H1 (cell line): ENCODE data around the gene SLC1A2. TPM values are rescaled to one million over a fixed set of nuclear protein-coding genes. Genes with fewer than 3 reads are reported as not detected.
A peak's percentile ranks its signal among the peaks of the same experiment; 100 is the strongest.

Source experiments
- CTCF ChIA-PET: fragments of 300-600 bp; sonication (Branson Sonifier 250); formaldehyde crosslinking; loops from one replicate; lab custom pipeline; 2021; ENCODE audit not compliant: partially characterized antibody; lab: Charles Lee
- POLR2A ChIA-PET: fragments of 300-600 bp; sonication (Branson Sonifier 250); formaldehyde crosslinking; loops from one replicate; lab custom pipeline; 2021; ENCODE audit warnings: inconsistent platforms; ENCODE audit not compliant: partially characterized antibody; lab: Charles Lee
- DNase-seq, 2 experiments: peaks; one replicate each; pipeline versions ENCODE4 v3.0.0 to v3.0.0-alpha.2; 2010 to 2022; ENCODE audit warnings: low spot score in 2 of 2, low read depth in 1 of 2, mixed read lengths in 1 of 2
- FAIRE-seq: peaks from 2 replicates; lab custom pipeline; 2011; peaks lifted over from hg19 to GRCh38; lab: Jason Lieb, UNC
- H2AFZ ChIP-seq: 2 replicates; pipeline ENCODE4 v1.8.1; 2012; ENCODE audit warnings: low read length, inconsistent platforms
- H2AK5ac ChIP-seq: 2 replicates; pipeline ENCODE4 v1.6.1; 2013; ENCODE audit warnings: low read depth, low read length
- H2BK120ac ChIP-seq: replicated peaks from 2 replicates; pipeline ENCODE3; 2013; ENCODE audit warnings: low read depth, low read length, inconsistent platforms
- H2BK12ac ChIP-seq: 2 replicates; pipeline ENCODE4 v1.6.1; 2013; ENCODE audit warnings: low read depth, low read length
- H2BK15ac ChIP-seq: 2 replicates; pipeline ENCODE4 v1.6.1; 2013; ENCODE audit warnings: low read length
- H2BK20ac ChIP-seq: 2 replicates; pipeline ENCODE4 v1.6.1; 2013; ENCODE audit warnings: low read length
- H2BK5ac ChIP-seq: 2 replicates; pipeline ENCODE4 v1.6.1; 2013; ENCODE audit warnings: low read depth, low read length
- H3K14ac ChIP-seq: 2 replicates; pipeline ENCODE4 v1.6.1; 2013; ENCODE audit warnings: inconsistent platforms; ENCODE audit not compliant: insufficient read length
- H3K18ac ChIP-seq: 2 replicates; pipeline ENCODE4 v1.6.1; 2013; ENCODE audit warnings: low read length; ENCODE audit errors: extremely low read depth
- H3K23ac ChIP-seq: 2 replicates; pipeline ENCODE4 v1.6.1; 2013; ENCODE audit warnings: inconsistent platforms; ENCODE audit not compliant: insufficient read length
- H3K23me2 ChIP-seq: 2 replicates; pipeline ENCODE4 v1.6.1; 2013; ENCODE audit warnings: low read depth, low read length
- H3K27ac ChIP-seq: 2 replicates; pipeline ENCODE4 v1.6.1; 2011; ENCODE audit warnings: low read depth, low read length, inconsistent platforms
- H3K27me3 ChIP-seq, 4 experiments: replicated peaks in 1 of 4; 1 replicate in 1 of 4; 2 replicates in 3 of 4; pipeline versions ENCODE4 v1.6.1 to v1.8.1; 2011 to 2013; ENCODE audit warnings: low read length in 3 of 4, mild to moderate bottlenecking in 3 of 4, inconsistent platforms in 2 of 4, mixed read lengths in 2 of 4, moderate library complexity in 1 of 4; ENCODE audit not compliant: control insufficient read depth in 3 of 4, insufficient read depth in 3 of 4; ENCODE audit errors: extremely low read depth in 1 of 4
- H3K36me3 ChIP-seq, 4 experiments: 2 replicates each; pipeline versions ENCODE4 v1.6.1 to v1.8.1; 2011 to 2013; ENCODE audit warnings: mild to moderate bottlenecking in 4 of 4, low read length in 3 of 4, moderate library complexity in 2 of 4, control low read depth in 1 of 4, inconsistent platforms in 1 of 4; ENCODE audit not compliant: insufficient read depth in 4 of 4, control insufficient read depth in 2 of 4
- H3K4ac ChIP-seq: replicated peaks from 2 replicates; pipeline ENCODE3; 2013; ENCODE audit warnings: low read length, low read depth, mixed read lengths, inconsistent platforms; ENCODE audit not compliant: insufficient read length
- H3K4me1 ChIP-seq, 4 experiments: replicated peaks in 1 of 4; 1 replicate in 1 of 4; 2 replicates in 3 of 4; pipeline versions ENCODE4 v1.6.1 to v1.8.1; 2011 to 2013; ENCODE audit warnings: low read length in 3 of 4, inconsistent platforms in 2 of 4, mixed read lengths in 1 of 4; ENCODE audit not compliant: insufficient read depth in 4 of 4, control insufficient read depth in 3 of 4
- H3K4me2 ChIP-seq, 2 experiments: 2 replicates each; pipeline versions ENCODE4 v1.6.1 to v1.8.1; 2011 to 2013; ENCODE audit warnings: low read depth in 2 of 2, low read length in 2 of 2, control low read depth in 1 of 2, inconsistent platforms in 1 of 2, mild to moderate bottlenecking in 1 of 2; ENCODE audit not compliant: insufficient read depth in 1 of 2
- H3K4me3 ChIP-seq, 4 experiments: fragments of 200-600, 300-600 bp in 1 of 4; sonication (generic), shearing (Covaris generic), sonication (Bioruptor Twin) in 1 of 4; 2 replicates each; pipeline versions ENCODE4 v1.5.1 to v1.8.1; 2011 to 2016; ENCODE audit warnings: low read length in 4 of 4, low read depth in 3 of 4, control low read depth in 2 of 4, inconsistent platforms in 2 of 4, mild to moderate bottlenecking in 2 of 4, mixed read lengths in 1 of 4, moderate library complexity in 1 of 4; ENCODE audit not compliant: insufficient read depth in 2 of 4; ENCODE audit errors: extremely low read depth in 1 of 4
- H3K56ac ChIP-seq: replicated peaks from 2 replicates; pipeline ENCODE3; 2013; ENCODE audit warnings: low read depth, mild to moderate bottlenecking, mixed read lengths, low read length, inconsistent platforms; ENCODE audit not compliant: insufficient read length
- H3K79me1 ChIP-seq: 2 replicates; pipeline ENCODE4 v1.6.1; 2013; ENCODE audit warnings: low read depth, low read length, control low read depth
- H3K79me2 ChIP-seq, 2 experiments: 2 replicates each; pipeline versions ENCODE4 v1.6.1 to v1.8.1; 2012 to 2013; ENCODE audit warnings: low read length in 2 of 2, mild to moderate bottlenecking in 2 of 2, inconsistent platforms in 1 of 2; ENCODE audit not compliant: insufficient read depth in 2 of 2, control insufficient read depth in 1 of 2
- H3K9ac ChIP-seq, 4 experiments: replicated peaks in 1 of 4; 1 replicate in 1 of 4; 2 replicates in 3 of 4; pipeline versions ENCODE4 v1.6.1 to v1.8.1; 2011 to 2013; ENCODE audit warnings: low read depth in 3 of 4, low read length in 3 of 4, control low read depth in 2 of 4, mild to moderate bottlenecking in 2 of 4, moderate library complexity in 2 of 4, inconsistent platforms in 1 of 4; ENCODE audit errors: extremely low read depth in 1 of 4
- H3K9me3 ChIP-seq, 2 experiments: 2 replicates each; pipeline versions ENCODE4 v1.6.1 to v1.8.1; 2012 to 2013; ENCODE audit warnings: mild to moderate bottlenecking in 2 of 2, moderate library complexity in 2 of 2, control low read depth in 1 of 2, inconsistent platforms in 1 of 2, low read depth in 1 of 2, low read length in 1 of 2, mixed read lengths in 1 of 2; ENCODE audit not compliant: insufficient read depth in 2 of 2
- H4K20me1 ChIP-seq, 2 experiments: replicated peaks in 1 of 2; 2 replicates each; pipeline versions ENCODE3 to v1.8.1; 2011 to 2013; ENCODE audit warnings: inconsistent platforms in 2 of 2, low read length in 2 of 2, mild to moderate bottlenecking in 1 of 2; ENCODE audit not compliant: insufficient read depth in 2 of 2, control insufficient read depth in 1 of 2
- H4K5ac ChIP-seq: 2 replicates; pipeline ENCODE4 v1.6.1; 2013; ENCODE audit warnings: low read length, low read depth, mixed read lengths, inconsistent platforms; ENCODE audit not compliant: insufficient read length
- H4K8ac ChIP-seq: 2 replicates; pipeline ENCODE4 v1.8.0; 2013; ENCODE audit warnings: mild to moderate bottlenecking, moderate library complexity, low read length, inconsistent platforms; ENCODE audit not compliant: insufficient read depth; ENCODE audit errors: extremely low read depth
- H4K91ac ChIP-seq: replicated peaks from 2 replicates; pipeline ENCODE3; 2013; ENCODE audit warnings: low read length, mixed read lengths, inconsistent platforms; ENCODE audit not compliant: insufficient read length
- KDM5A ChIP-seq: fragments of 200-600 bp; IDR thresholded peaks from 2 replicates; pipeline ENCODE4 v1.7.1; 2012; ENCODE audit warnings: mild to moderate bottlenecking, low read length, inconsistent platforms, mixed read lengths
- RFX5 ChIP-seq: IDR thresholded peaks from 2 replicates; pipeline ENCODE4 v1.6.1; 2011; ENCODE audit warnings: low read depth, low read length, improper control_type of control experiment, borderline replicate concordance
- YY1 ChIP-seq: IDR thresholded peaks from 2 replicates; pipeline ENCODE4 v1.6.1; 2011; ENCODE audit warnings: low read depth, mild to moderate bottlenecking, low read length
- WGBS, 2 experiments: shearing (Covaris generic) in 1 of 2; methylation state at CpG; one replicate each; pipeline versions ENCODE4 v1.1.6 to v1.1.7; 2013 to 2015; ENCODE audit warnings: low lambda C conversion rate in 2 of 2, mixed read lengths in 2 of 2, inconsistent platforms in 1 of 2, low coverage in 1 of 2, missing lambda C conversion rate in 1 of 2; ENCODE audit not compliant: insufficient replicate concordance in 2 of 2, insufficient coverage in 1 of 2, insufficient read length in 1 of 2; ENCODE audit errors: extremely low coverage in 1 of 2, missing lambda C conversion rate in 1 of 2; 5-methylcytosine and 5-hydroxymethylcytosine counted together
- polyA plus RNA-seq, 7 experiments: library from polyadenylated mRNA; depleted of rRNA in 3 of 7; stranded (reverse) in 5 of 7; unstranded in 2 of 7; fragments of >200 nt in 5 of 7; fragments of 200-250 nt in 2 of 7; gene quantifications; 1 replicate in 5 of 7; 2 replicates in 1 of 7; 4 replicates in 1 of 7; pipeline versions ENCODE4 v1.2.1 to v1.2.3, GENCODE V29; 2011 to 2013; ENCODE audit warnings: missing spikeins in 2 of 7, mixed read lengths in 2 of 7
- total RNA-seq: library from RNA; stranded (reverse); fragmentation: NEBNext Ultra II Directional; extraction: Animal tissue kit (Norgen Biotek cat#: 25700); gene quantifications from 2 replicates; pipeline ENCODE4 v1.2.1, GENCODE V29; 2021

Gene SLC1A2
- total and polyA plus RNA-seq, 2 of the 8 experiments (the other 6 are each of a cell fraction or from before 2014, with no cell fraction given), result 0.57 to 1.2 TPM

- Histone ChIP-seq H3K79me2 (no peaks in the 10 kb centered on the region), H4K20me1 (no peaks in the 10 kb centered on the region), H4K91ac (no peak overlapping the region), H3K4me1 (peaks cover 0 to 7% (median 3%) of the 10 kb centered on the region in 4 experiments; a peak in 4 of 7 replicates), H3K4me3 (no peak overlapping the region), H2BK120ac (no peak overlapping the region), H4K5ac (no peak overlapping the region), H3K23me2 (no peaks in the 10 kb centered on the region), H3K27ac (no peak overlapping the region), H2AFZ (no peak overlapping the region), H3K36me3 (0 out of 8 replicates have a peak, but pooled peaks cover 0 to 3% (median 0%) of the 10 kb centered on the region in 4 experiments), H2BK15ac (no peak overlapping the region), H3K4me2 (no peak overlapping the region), H3K27me3 (peaks cover 0 to under 1% (median 0%) of the 10 kb centered on the region in 4 experiments; a peak in 1 of 7 replicates), H4K8ac (no peak overlapping the region), H2BK20ac (no peak overlapping the region), H3K9ac (no peak overlapping the region), H3K79me1 (no peaks in the 10 kb centered on the region), H3K14ac (no peak overlapping the region), H2BK12ac (no peak overlapping the region), H3K56ac (no peak overlapping the region), H3K9me3 (no peaks in the 10 kb centered on the region), H3K23ac (no peak overlapping the region), H2BK5ac (no peak overlapping the region), H3K4ac (no peak overlapping the region), H2AK5ac (no peak overlapping the region), H3K18ac (no peak overlapping the region)
- no peak for TF ChIP-seq RFX5
- peak; percentile 90 for TF ChIP-seq YY1
- no peak for TF ChIP-seq KDM5A
- CTCF ChIA-PET, result no interaction called here
- 91% methylated on average over 3 of the region's 3 CpGs; no CpG with 5 or more reads in 1 of the 2 experiments for WGBS, 2 experiments
- DNase-seq (no peak), FAIRE-seq (no peak)
- POLR2A ChIA-PET, result no interaction called here
Measured at GRCh38 chr11:35466058-35466457, 46.7 kb upstream of the SLC1A2 start.
